ENCODE measurements around the gene TRIM45. TPM values are rescaled to one million over a fixed set of nuclear protein-coding genes. Genes with fewer than 3 reads are reported as not detected.
A peak's percentile ranks its signal among the peaks of the same experiment; 100 is the strongest.

The TRIM45 gene
- polyA plus RNA-seq, 1 of the 3 experiments (the other 2 are of a cell fraction), result 7.4 TPM

GRCh38 chr1:117094841-117095604, 26.5 kb downstream of the TRIM45 start:
- ChIA-PET POLR2A (no interaction called here), CTCF (interaction anchor here (0.6 to 3.2 kb wide), 7 partner anchors 9 to 191 kb away, joined by 3 to 17 read pairs (median 4); partner anchors contain the start of gene TRIM45)
- no peaks in the 10 kb centered on the region for H3K27me3 ChIP-seq (ENCODE audit: insufficient read depth)
- peak overlapping the region; percentile 59; the same call in 1 of the 2 replicates for H3K4me2 ChIP-seq
- H3K9me2 ChIP-seq, result no peaks in the 10 kb centered on the region
- H3K4me1 ChIP-seq (ENCODE audit: control insufficient read depth in 1 of 2, insufficient read depth in 2 of 2, low read depth in 1 of 2, low read length in 1 of 2), result peaks cover 6 to 54% of the 10 kb centered on the region in 2 experiments
- H3K4me3 ChIP-seq (ENCODE audit: low read depth in 2 of 2, low read length in 1 of 2), result no peak overlapping the region
- H3K79me2 ChIP-seq (ENCODE audit: insufficient read depth), result no peaks in the 10 kb centered on the region
- WGBS (ENCODE audit: low lambda C conversion rate), result 78% methylated on average over 7 of the region's 7 CpGs
- H3K9ac ChIP-seq, result no peak overlapping the region; the same call in 1 of the 2 replicates
- no peaks in the 10 kb centered on the region for H3K9me3 ChIP-seq
- no peak overlapping the region for H2AFZ ChIP-seq (ENCODE audit: low read depth)
- peaks cover 38% of the 10 kb centered on the region for H3F3A ChIP-seq (replicated peaks; ENCODE audit: insufficient read depth)
- peaks cover 21 to 34% of the 10 kb centered on the region in 2 experiments for H3K36me3 ChIP-seq (replicated peaks in 1 of 2; ENCODE audit: control insufficient read depth in 1 of 2, insufficient read depth in 2 of 2, low read length in 1 of 2)
- H3K27ac ChIP-seq (ENCODE audit: low read depth in 2 of 2, low read length in 1 of 2), result peak overlapping the region; percentile 48 to 98
- H4K20me1 ChIP-seq (ENCODE audit: insufficient read depth), result no peaks in the 10 kb centered on the region
- no peak for DNase-seq
- TF ChIP-seq USF1 (IDR thresholded peaks at IDR 0.05; ENCODE audit: borderline replicate concordance, low read depth) (no peak), YY1 (IDR thresholded peaks at IDR 0.05; ENCODE audit: low read depth) (no peak), MXI1 (IDR thresholded peaks at IDR 0.05; ENCODE audit: low read depth, low read length) (no peak), GATA2 (CRISPR knock-in tag; IDR thresholded peaks at IDR 0.05) (no peak), POLR2AphosphoS5 (IDR thresholded peaks at IDR 0.05; ENCODE audit: low read depth, low read length) (peak; percentile 55; the same call in 1 of the 2 replicates), PBX3 (IDR thresholded peaks at IDR 0.05) (peak; percentile 83), TCF12 (IDR thresholded peaks at IDR 0.05) (peak; percentile 84), IRF3 (IDR thresholded peaks at IDR 0.05; ENCODE audit: low read depth, low read length) (no peak), FOXJ3 (CRISPR knock-in tag; IDR thresholded peaks at IDR 0.05) (no peak), NFIC (IDR thresholded peaks at IDR 0.05; ENCODE audit: borderline replicate concordance) (peak; percentile 69), RAD21 (IDR thresholded peaks at IDR 0.05; ENCODE audit: low read length) (no peak), TAF1 (IDR thresholded peaks at IDR 0.05; ENCODE audit: borderline replicate concordance, low read depth, low read length) (no peak), EZH2phosphoT487 (IDR thresholded peaks at IDR 0.05; ENCODE audit: borderline replicate concordance, low read depth) (no peak), FOSL2 (IDR thresholded peaks at IDR 0.05; ENCODE audit: borderline replicate concordance, low read depth) (peak; percentile 69; the same call in 1 of the 2 replicates), GABPA (IDR thresholded peaks at IDR 0.05; ENCODE audit: low read depth) (no peak), REST (IDR thresholded peaks at IDR 0.05; ENCODE audit: low read depth, low read length) (no peak), ELF1 (IDR thresholded peaks at IDR 0.05) (no peak), SIN3A (IDR thresholded peaks at IDR 0.05; ENCODE audit: borderline replicate concordance, low read depth, low read length) (no peak), SMC3 (IDR thresholded peaks at IDR 0.05; ENCODE audit: low read depth, low read length) (no peak), MAX (IDR thresholded peaks at IDR 0.05; ENCODE audit: low read depth) (no peak), FOXM1 (IDR thresholded peaks at IDR 0.05; ENCODE audit: low read depth) (no peak), JUND (IDR thresholded peaks at IDR 0.05) (peak; percentile 73), MEF2A (IDR thresholded peaks at IDR 0.05; ENCODE audit: borderline replicate concordance, low read depth) (0 out of 2 replicates have a peak, but pooled peaks have one; percentile 32), ZBTB33 (IDR thresholded peaks at IDR 0.05; ENCODE audit: borderline replicate concordance, low read depth) (no peak), NRF1 (IDR thresholded peaks at IDR 0.05; ENCODE audit: low read depth, low read length) (no peak)

Measured in SK-N-SH (cell line).